LHCN-M2 (cell line): Measurements from ENCODE around the gene ZNF253. TPM values are rescaled to one million over a fixed set of nuclear protein-coding genes. Genes with fewer than 3 reads are reported as not detected.
"Not testable (repeated sequence)": the region's sequence is repeated elsewhere in the genome, so short reads cannot be mapped to it uniquely, and the experiment has no call there.

Source experiments
- DNase-seq: peaks from one replicate; pipeline ENCODE4 v3.0.0-alpha.2; 2012; ENCODE audit warnings: low read depth
- polyA plus RNA-seq: library from polyadenylated mRNA; unstranded; fragments of >200 nt; gene quantifications from one replicate; pipeline ENCODE4 v1.2.1, GENCODE V29; 2012; ENCODE audit warnings: missing spikeins
- total RNA-seq: library from RNA; depleted of rRNA; stranded (reverse); fragments of >200 nt; gene quantifications from 2 replicates; pipeline ENCODE4 v1.2.3, GENCODE V29; 2014; rRNA removed

ZNF253 gene
- 9.9 and 11.2 TPM in 2 replicates for total RNA-seq
- 1.9 TPM for polyA plus RNA-seq

- DNase-seq, result peak; percentile 94
Observed at GRCh38 chr19:19865750-19866610, at the start of gene ZNF253. TSS of gene ZNF253 (plus strand) at chr19:19865882. CDS start at chr19:19865997, 115 bp downstream.

DNA sequence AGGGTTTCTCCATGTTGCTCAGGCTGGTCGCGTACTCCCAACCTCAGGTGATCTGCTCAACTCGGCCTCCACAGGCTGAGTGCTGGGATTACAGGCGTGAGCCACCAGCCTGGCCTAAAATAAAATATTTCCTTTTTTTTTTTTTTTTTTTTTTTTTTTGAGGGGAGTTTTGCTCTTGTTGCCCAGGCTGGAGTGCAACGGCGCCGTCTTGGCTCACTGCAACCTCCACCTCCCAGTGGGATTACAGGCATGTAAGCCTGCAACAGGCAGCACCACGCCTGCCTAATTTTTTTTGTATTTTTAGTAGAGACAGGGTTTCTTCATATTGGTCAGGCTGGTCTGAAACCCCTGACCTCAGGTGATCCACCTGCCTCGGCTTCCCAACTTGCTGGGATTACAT, 49.0 kb upstream of the ZNF253 start:
- no peak for DNase-seq

GRCh38 chr19:19817357-19817756, 48.3 kb upstream of the ZNF253 start:
- DNase-seq, result no peak

- no peak for DNase-seq
Observed at GRCh38 chr19:19820774-19821320, 44.8 kb upstream of the ZNF253 start.

DNA sequence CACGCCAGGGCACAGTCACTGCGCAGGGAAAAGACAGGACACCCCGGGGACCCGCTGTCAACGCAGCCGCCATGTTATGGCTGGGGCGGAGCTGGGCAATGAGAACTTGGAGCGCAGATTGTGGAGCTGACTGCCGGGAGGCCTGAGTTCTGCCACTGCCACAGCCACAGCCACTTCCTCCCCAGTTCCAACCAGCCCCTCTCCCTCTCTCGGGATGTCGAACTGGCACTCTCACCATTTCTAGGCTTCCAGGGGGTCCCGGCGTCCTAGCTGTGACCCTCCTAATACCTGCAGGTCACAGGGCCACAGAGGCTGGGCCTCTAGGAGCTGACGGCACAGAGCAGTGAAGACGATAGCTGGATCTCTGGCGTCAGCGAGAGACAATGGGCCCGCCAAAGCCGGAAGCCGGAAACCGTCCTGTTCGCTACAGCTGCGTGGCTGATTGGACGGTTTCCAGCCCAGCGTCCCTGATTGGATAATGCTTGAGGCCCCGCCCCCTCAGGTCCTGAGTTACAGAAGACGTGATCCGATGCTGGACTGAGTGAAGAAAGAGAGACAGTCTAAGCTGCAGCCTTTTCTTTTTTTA, 44.2 kb upstream of the ZNF253 start, which contains the start of gene ZNF506:
Gene ZNF506, minus strand, starts transcription at position 385 of the 586 bp plus-strand sequence. Its CDS starts 147 bp downstream, at position 238.
- DNase-seq, result peak; percentile 89

- not testable (repeated sequence) for DNase-seq
Observed at GRCh38 chr19:19821976-19822375, 43.7 kb upstream of the ZNF253 start.

- no peak for DNase-seq
Observed at GRCh38 chr19:19823916-19824315, 41.8 kb upstream of the ZNF253 start.

DNA sequence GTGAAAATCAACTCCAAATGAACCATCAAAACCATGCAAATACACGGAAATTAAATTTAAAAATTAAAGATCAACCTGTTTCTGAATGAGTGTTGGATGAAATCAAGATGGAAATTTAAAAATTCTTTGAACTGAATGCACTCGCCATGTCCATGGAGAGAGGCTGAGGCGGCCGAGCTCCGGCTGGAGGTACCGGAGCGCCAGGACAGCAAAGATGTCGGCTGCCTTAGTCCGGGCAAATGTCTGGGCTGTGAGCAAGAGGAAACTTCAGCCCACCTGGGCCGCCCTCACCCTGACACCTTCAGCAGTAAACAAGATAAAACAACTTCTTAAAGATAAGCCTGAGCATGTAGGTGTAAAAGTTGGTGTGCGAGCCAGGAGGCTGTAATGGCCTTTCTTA, 38.8 kb upstream of the ZNF253 start:
- DNase-seq, result no peak

GRCh38 chr19:19835560-19836038, 30.1 kb upstream of the ZNF253 start:
- DNase-seq, result no peak

GRCh38 chr19:19847781-19848180, 17.9 kb upstream of the ZNF253 start:
- DNase-seq, result no peak

- no peak for DNase-seq
Observed at GRCh38 chr19:19849056-19849455, 16.6 kb upstream of the ZNF253 start.

DNA sequence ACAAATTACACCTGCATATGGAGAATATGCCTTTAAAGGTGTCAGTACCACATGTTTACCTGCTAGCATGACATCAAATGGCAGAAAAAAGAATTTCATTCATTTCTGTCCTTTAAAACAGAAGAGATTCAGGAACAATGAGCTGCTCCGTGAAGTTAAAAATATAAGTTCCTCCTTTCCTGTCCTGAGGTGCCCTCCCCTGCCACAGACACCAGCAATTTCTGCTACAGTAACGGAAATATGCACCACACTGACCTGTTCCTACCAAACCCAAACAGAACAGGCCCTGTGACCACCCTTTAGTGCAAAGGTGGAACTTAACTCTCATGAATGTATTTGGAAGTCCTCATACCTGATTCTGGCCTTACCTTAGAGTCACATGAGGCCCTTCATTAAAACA, 13.9 kb upstream of the ZNF253 start:
- DNase-seq, result not testable (repeated sequence)

- DNase-seq, result no peak
Observed at GRCh38 chr19:19858751-19859150, 6.9 kb upstream of the ZNF253 start.

GRCh38 chr19:19860756-19861390, 4.8 kb upstream of the ZNF253 start:
- no peak for DNase-seq

GRCh38 chr19:19866611-19867248, 1.0 kb downstream of the ZNF253 start:
- peak; percentile 33 for DNase-seq

GRCh38 chr19:19870086-19870485, 4.4 kb downstream of the ZNF253 start:
- not testable (repeated sequence) for DNase-seq

DNA sequence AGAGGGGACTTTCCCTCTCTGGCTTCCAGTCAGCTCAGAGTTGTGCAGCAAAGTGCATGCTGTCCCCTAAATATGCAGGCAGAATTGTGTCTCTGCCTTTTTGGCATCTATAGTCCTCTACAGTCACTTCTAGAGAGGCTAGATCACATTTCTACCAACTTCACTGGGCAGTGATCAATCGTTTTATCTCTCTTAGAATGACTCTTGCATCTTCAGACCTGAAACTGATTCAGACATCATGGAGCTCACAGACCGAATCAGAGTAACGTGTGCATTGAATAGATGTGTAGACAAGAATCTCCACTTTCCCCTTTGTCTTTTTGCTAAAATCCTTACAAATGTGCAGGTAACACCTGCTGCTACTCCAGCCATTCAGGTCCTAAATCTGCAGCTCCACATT, 6.2 kb downstream of the ZNF253 start:
- no peak for DNase-seq

GRCh38 chr19:19873381-19873780, 7.7 kb downstream of the ZNF253 start:
- DNase-seq, result peak; percentile 13

DNA sequence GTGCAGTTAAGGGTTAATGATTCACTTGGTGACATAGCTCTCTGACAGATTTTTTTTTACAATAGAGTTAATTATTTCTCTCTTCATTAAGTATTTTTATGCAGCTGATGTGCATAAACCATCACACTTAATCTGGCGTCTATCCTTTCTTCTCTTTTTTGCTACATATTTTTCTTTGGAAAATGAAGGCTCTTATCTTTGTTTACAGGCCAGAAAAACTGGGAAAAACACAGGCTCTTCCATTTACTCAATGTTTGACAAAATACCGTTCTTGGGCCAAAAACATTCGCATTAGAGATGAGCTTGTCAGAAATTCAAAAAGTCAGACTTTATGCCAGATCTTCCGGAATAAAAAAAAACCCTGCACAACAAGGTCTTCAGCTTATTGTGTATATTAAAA, 12.0 kb downstream of the ZNF253 start:
- no peak for DNase-seq

DNA sequence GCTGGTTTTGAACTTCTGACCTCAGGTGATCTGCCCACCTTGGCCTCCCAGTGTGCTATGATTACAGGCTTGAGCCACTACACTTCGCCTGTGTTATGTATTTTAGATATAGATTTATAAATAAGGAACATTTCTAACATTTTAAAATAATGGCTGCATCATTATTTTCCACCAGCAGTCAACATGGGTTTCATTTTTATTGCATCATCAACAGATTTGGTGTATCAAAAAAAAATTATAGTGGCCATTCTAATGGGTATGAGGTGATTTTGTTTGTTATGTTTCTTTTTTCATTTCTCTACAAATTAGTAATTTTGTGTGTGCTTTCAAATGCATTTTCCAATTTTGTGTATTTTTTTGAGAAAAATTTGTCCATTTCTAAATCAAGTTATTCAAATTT, 18.9 kb downstream of the ZNF253 start:
- no peak for DNase-seq
